Stimulated activated memory B cell treated with anti-CD40 and anti-IgM and Interleukin-4, amounts not matched to agents 10 μg/mL and 1 μg/mL and 100 μg/mL, for 72 hours (primary cell): ENCODE data around the gene TRAF2.

Experiments used
- ATAC-seq: fragments of 150-1000 bp; cut with Tn5 transposase; 2 replicates; pipeline ENCODE4 v1.10.0; 2021
- H3K27ac Mint-ChIP-seq: one replicate; pipeline ENCODE4 v1.8.0; 2022; ENCODE audit warnings: mild to moderate bottlenecking, mixed read lengths
- H3K27me3 Mint-ChIP-seq: one replicate; pipeline ENCODE4 v1.8.0; 2022; ENCODE audit warnings: mixed read lengths
- H3K36me3 Mint-ChIP-seq: one replicate; pipeline ENCODE4 v1.8.0; 2022; ENCODE audit warnings: mixed read lengths
- H3K4me1 Mint-ChIP-seq: one replicate; pipeline ENCODE4 v1.8.0; 2022; ENCODE audit warnings: mixed read lengths
- H3K4me3 Mint-ChIP-seq: one replicate; pipeline ENCODE4 v1.8.0; 2022; ENCODE audit warnings: mild to moderate bottlenecking, moderate library complexity, mixed read lengths
- H3K9me3 Mint-ChIP-seq: one replicate; pipeline ENCODE4 v1.8.0; 2022; ENCODE audit warnings: mixed read lengths

Gene TRAF2

DNA sequence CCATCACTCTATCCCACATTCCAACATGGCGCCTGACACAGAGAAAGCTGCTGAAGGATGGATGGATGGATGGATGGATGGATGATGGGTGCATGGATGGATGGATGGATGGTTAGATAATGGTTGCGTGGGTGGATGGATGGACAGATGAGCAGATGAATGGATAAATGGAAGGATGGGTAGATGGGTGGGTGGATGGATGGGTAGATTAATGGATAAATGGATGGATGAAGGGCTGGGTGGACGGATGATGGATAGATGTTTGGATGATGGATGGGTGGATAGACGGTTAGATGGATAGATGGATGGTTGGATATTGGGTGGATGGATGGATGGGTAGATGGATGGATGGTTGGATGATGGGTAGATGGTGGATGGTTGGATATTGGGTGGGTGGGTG is 70.3 kb downstream of the TRAF2 start:
- H3K4me1 Mint-ChIP-seq, result no peaks in the 10 kb centered on the region
- H3K36me3 Mint-ChIP-seq, result peaks cover 6% of the 10 kb centered on the region
- H3K27ac Mint-ChIP-seq, result no peak overlapping the region
- H3K27me3 Mint-ChIP-seq, result peaks cover 42% of the 10 kb centered on the region
- H3K9me3 Mint-ChIP-seq, result peaks cover 5% of the 10 kb centered on the region
- no peak overlapping the region for H3K4me3 Mint-ChIP-seq
- ATAC-seq, result no peak

DNA sequence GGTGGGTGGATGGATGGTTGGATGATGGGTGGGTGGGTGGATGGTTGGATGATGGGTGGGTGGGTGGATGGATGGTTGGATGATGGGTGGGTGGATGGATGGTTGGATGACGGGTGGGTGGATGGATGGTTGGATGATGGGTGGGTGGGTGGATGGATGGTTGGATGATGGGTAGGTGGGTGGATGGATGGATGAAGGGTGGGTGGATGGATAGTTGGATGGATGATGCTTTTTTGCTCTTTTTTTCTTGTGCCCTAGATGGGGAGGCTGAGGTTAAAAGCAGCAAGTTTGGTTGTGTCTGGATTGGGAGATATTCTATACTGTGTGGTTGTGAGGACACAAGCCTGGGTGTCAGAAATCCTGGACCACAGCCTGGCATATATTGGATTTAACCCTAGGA is 71.1 kb downstream of the TRAF2 start:
- peaks cover 6% of the 10 kb centered on the region for H3K36me3 Mint-ChIP-seq
- no peaks in the 10 kb centered on the region for H3K4me1 Mint-ChIP-seq
- H3K4me3 Mint-ChIP-seq, result no peak overlapping the region
- H3K27ac Mint-ChIP-seq, result no peak overlapping the region
- peaks cover 5% of the 10 kb centered on the region for H3K9me3 Mint-ChIP-seq
- H3K27me3 Mint-ChIP-seq, result peaks cover 42% of the 10 kb centered on the region
- no peak for ATAC-seq

DNA sequence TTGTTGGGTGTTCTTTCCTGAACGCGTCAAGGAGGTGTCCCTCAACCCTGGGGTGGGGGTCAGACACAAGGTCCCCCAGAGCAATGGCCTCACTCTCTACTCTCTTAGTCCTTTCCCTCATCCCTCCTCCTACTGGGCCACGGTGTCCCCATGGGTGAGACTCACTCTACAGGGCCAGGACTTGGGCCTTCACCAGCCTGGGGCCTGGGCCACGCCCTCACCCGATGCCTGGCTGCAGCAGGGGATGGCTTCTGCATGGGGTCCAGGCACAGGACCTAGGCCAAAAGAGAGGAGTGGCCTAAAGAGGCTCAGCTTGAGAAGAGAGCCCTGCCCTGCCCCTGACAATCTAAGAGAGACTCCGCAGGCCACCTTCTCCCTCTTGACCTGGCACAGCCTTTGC is 71.6 kb downstream of the TRAF2 start:
- Mint-ChIP-seq H3K27me3 (peaks cover 42% of the 10 kb centered on the region), H3K4me3 (no peak overlapping the region)

GRCh38 chr9:136958473-136958872 is 72.2 kb downstream of the TRAF2 start:
- no peak for ATAC-seq

More for the DNA sequence above, 71.6 kb downstream of the TRAF2 start:
- Mint-ChIP-seq H3K9me3 (peaks cover 5% of the 10 kb centered on the region), H3K4me1 (no peaks in the 10 kb centered on the region), H3K36me3 (peaks cover 6% of the 10 kb centered on the region), H3K27ac (no peak overlapping the region)
- ATAC-seq, result no peak

GRCh38 chr9:136958898-136959850 is 72.9 kb downstream of the TRAF2 start:
- Mint-ChIP-seq H3K9me3 (peaks cover 5% of the 10 kb centered on the region), H3K4me3 (no peak overlapping the region), H3K36me3 (peaks cover 6% of the 10 kb centered on the region), H3K4me1 (no peaks in the 10 kb centered on the region), H3K27me3 (peaks cover 42% of the 10 kb centered on the region), H3K27ac (no peak overlapping the region)
- no peak for ATAC-seq

More at GRCh38 chr9:136958473-136958872, 72.2 kb downstream of the TRAF2 start:
- Mint-ChIP-seq H3K4me3 (no peak overlapping the region), H3K9me3 (peaks cover 5% of the 10 kb centered on the region), H3K27me3 (peaks cover 42% of the 10 kb centered on the region), H3K4me1 (no peaks in the 10 kb centered on the region), H3K36me3 (peaks cover 6% of the 10 kb centered on the region), H3K27ac (no peak overlapping the region)

GRCh38 chr9:136960212-136960937 is 74.1 kb downstream of the TRAF2 start:
- H3K27ac Mint-ChIP-seq, result no peak overlapping the region
- no peaks in the 10 kb centered on the region for H3K4me1 Mint-ChIP-seq
- H3K9me3 Mint-ChIP-seq, result peaks cover 5% of the 10 kb centered on the region
- no peak overlapping the region for H3K4me3 Mint-ChIP-seq
- ATAC-seq, result no peak
- peaks cover 6% of the 10 kb centered on the region for H3K36me3 Mint-ChIP-seq
- H3K27me3 Mint-ChIP-seq, result peaks cover 30% of the 10 kb centered on the region

DNA sequence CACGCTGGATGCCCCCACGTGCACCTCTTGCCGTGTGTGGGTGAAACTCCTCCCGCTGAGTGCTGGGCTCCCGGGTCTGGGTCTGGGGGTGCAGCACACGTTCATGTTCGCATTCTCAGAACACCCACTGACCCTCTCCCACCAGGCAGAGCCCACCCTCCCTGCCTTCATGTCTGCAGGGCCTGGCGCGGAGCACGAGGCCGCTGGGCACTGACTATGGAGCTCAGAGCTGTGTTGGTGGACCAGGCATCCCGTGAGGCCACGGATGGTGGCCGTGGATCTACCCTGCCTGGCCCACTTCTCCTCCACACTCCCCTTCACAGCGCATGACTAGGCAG is 74.6 kb downstream of the TRAF2 start:
- H3K27ac Mint-ChIP-seq, result no peak overlapping the region
- peaks cover 5% of the 10 kb centered on the region for H3K4me1 Mint-ChIP-seq
- no peak overlapping the region for H3K4me3 Mint-ChIP-seq
- H3K36me3 Mint-ChIP-seq, result peaks cover 6% of the 10 kb centered on the region
- no peak for ATAC-seq
- H3K9me3 Mint-ChIP-seq, result peaks cover 5% of the 10 kb centered on the region
- peaks cover 30% of the 10 kb centered on the region for H3K27me3 Mint-ChIP-seq

DNA sequence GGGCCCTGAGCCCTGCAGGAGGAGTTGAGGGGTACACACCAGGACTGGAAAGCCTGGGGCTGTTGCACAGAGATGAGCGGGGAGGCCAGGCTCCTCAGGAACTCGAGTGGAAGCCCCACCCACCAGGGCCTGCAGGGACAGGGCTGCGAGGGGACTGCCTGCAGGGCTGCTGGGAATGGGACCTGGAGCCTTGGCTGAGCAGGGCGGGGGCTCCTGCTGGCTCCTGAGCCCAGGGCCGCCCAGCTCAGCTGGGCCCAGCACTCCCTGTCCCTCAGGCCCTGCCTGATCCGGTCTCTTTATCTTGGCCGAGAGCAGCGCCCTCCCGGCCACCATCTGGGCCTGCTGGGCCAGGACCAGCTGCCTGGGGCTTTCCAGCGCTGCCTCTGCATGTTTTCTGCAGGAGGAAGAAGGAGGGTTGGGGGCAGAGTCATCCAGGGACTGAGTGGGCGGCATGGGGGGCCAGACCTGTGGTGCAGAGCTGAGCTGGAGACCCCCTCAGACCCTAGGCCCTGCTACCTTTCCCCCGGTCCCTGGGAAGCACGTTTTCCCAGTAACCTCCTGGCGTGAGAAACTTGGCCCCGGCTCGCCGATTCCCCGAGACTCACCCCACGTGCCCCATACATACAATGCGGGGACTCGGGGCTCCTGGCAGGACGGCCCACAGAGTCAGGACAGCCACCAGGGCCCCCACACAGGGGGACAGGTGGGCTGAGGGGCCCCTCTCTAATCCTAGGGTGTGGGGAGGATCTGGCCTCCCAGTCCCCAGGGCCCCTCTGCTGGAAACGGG is 75.2 kb downstream of the TRAF2 start:
- peaks cover 5% of the 10 kb centered on the region for H3K36me3 Mint-ChIP-seq
- H3K27me3 Mint-ChIP-seq, result peaks cover 30% of the 10 kb centered on the region
- H3K4me1 Mint-ChIP-seq, result peaks cover 10% of the 10 kb centered on the region
- H3K27ac Mint-ChIP-seq, result no peak overlapping the region
- H3K4me3 Mint-ChIP-seq, result no peak overlapping the region
- ATAC-seq, result no peak
- H3K9me3 Mint-ChIP-seq, result peaks cover 4% of the 10 kb centered on the region

GRCh38 chr9:136962163-136962562 is 75.8 kb downstream of the TRAF2 start:
- H3K4me1 Mint-ChIP-seq, result peaks cover 10% of the 10 kb centered on the region
- peaks cover 28% of the 10 kb centered on the region for H3K27me3 Mint-ChIP-seq
- ATAC-seq, result no peak
- no peaks in the 10 kb centered on the region for H3K9me3 Mint-ChIP-seq
- no peaks in the 10 kb centered on the region for H3K36me3 Mint-ChIP-seq
- no peak overlapping the region for H3K4me3 Mint-ChIP-seq
- no peak overlapping the region for H3K27ac Mint-ChIP-seq

DNA sequence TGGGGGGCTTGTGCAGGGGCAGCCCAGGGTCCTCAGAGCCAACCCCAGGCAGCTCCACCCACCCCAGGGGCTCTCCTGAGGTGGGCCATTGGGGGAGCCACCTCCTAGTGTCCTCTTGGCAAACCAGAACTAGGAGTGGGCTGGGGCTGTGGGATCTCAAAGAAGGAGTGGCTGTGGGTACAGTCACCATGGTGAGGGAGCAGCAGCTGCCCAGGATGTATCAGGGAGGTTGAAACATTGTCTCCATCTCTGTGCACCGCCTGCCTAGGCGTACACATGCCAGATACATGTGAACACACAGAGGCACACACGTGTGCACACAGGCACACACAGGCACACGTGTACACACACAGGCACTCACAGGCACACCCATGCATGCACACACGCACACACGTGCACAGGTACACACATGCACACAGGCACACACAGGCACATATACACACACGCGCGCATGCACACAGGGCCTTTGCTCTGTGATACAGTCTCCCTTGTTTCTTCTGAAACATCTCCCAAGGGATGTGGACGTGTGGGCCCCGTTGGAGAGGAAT is 76.5 kb downstream of the TRAF2 start:
- no peak overlapping the region for H3K27ac Mint-ChIP-seq

DNA sequence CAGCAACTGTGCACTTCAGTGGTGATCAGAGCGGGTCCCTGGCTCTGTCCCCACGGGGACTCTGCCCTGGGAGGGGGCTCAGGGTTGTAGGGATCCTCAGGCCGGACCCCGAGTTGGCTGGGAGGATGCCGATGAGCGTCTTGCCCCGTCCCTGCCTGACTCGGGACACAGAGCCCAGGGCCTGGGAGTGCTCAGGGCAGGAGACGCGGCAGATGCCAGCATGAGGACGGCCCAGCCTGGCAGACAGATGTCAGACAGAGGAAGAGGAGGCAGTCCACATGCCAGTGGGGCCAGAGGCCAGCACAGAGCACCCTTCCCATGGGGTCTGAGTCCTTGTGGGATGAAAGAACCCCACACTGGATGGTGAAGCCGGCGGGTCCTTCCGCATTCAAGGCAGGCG is 77.0 kb downstream of the TRAF2 start:
- Mint-ChIP-seq H3K27ac (no peak overlapping the region), H3K4me3 (no peak overlapping the region), H3K36me3 (no peaks in the 10 kb centered on the region), H3K4me1 (peaks cover 10% of the 10 kb centered on the region), H3K27me3 (peaks cover 37% of the 10 kb centered on the region), H3K9me3 (no peaks in the 10 kb centered on the region)
- no peak for ATAC-seq

More for the DNA sequence above, 76.5 kb downstream of the TRAF2 start:
- H3K4me1 Mint-ChIP-seq, result peaks cover 10% of the 10 kb centered on the region
- no peaks in the 10 kb centered on the region for H3K36me3 Mint-ChIP-seq
- peaks cover 34% of the 10 kb centered on the region for H3K27me3 Mint-ChIP-seq
- H3K9me3 Mint-ChIP-seq, result no peaks in the 10 kb centered on the region
- ATAC-seq, result no peak
- no peak overlapping the region for H3K4me3 Mint-ChIP-seq

GRCh38 chr9:136963751-136964150 is 77.4 kb downstream of the TRAF2 start:
- Mint-ChIP-seq H3K9me3 (no peaks in the 10 kb centered on the region), H3K27me3 (peaks cover 37% of the 10 kb centered on the region), H3K27ac (no peak overlapping the region), H3K4me3 (no peak overlapping the region), H3K4me1 (peaks cover 10% of the 10 kb centered on the region), H3K36me3 (no peaks in the 10 kb centered on the region)
- no peak for ATAC-seq

- H3K9me3 Mint-ChIP-seq, result no peaks in the 10 kb centered on the region
- H3K27ac Mint-ChIP-seq, result no peak overlapping the region
- no peak overlapping the region for H3K4me3 Mint-ChIP-seq
- H3K4me1 Mint-ChIP-seq, result peaks cover 10% of the 10 kb centered on the region
- ATAC-seq, result no peak
- no peaks in the 10 kb centered on the region for H3K36me3 Mint-ChIP-seq
- peaks cover 37% of the 10 kb centered on the region for H3K27me3 Mint-ChIP-seq
Measured at GRCh38 chr9:136964171-136964689, 77.9 kb downstream of the TRAF2 start.

- H3K4me3 Mint-ChIP-seq, result no peak overlapping the region
- no peaks in the 10 kb centered on the region for H3K36me3 Mint-ChIP-seq
- H3K4me1 Mint-ChIP-seq, result peaks cover 10% of the 10 kb centered on the region
- no peaks in the 10 kb centered on the region for H3K9me3 Mint-ChIP-seq
- H3K27ac Mint-ChIP-seq, result no peak overlapping the region
- peaks cover 42% of the 10 kb centered on the region for H3K27me3 Mint-ChIP-seq
- no peak for ATAC-seq
Measured at GRCh38 chr9:136964833-136965422, 78.6 kb downstream of the TRAF2 start.
